GM19324 (cell line): Measurements from ENCODE around the gene SLC16A11.
"Not testable (repeated sequence)": the region's sequence is repeated elsewhere in the genome, so short reads cannot be mapped to it uniquely, and the experiment has no call there.

Experiments used
- ATAC-seq: cut with Tn5 transposase; IDR thresholded peaks from one replicate; pipeline ENCODE4 v1.9.1; 2021; ENCODE audit warnings: mild to moderate bottlenecking, moderate library complexity; ENCODE audit not compliant: unreplicated experiment, low FRiP score

SLC16A11 gene, protein sequence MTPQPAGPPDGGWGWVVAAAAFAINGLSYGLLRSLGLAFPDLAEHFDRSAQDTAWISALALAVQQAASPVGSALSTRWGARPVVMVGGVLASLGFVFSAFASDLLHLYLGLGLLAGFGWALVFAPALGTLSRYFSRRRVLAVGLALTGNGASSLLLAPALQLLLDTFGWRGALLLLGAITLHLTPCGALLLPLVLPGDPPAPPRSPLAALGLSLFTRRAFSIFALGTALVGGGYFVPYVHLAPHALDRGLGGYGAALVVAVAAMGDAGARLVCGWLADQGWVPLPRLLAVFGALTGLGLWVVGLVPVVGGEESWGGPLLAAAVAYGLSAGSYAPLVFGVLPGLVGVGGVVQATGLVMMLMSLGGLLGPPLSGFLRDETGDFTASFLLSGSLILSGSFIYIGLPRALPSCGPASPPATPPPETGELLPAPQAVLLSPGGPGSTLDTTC

DNA sequence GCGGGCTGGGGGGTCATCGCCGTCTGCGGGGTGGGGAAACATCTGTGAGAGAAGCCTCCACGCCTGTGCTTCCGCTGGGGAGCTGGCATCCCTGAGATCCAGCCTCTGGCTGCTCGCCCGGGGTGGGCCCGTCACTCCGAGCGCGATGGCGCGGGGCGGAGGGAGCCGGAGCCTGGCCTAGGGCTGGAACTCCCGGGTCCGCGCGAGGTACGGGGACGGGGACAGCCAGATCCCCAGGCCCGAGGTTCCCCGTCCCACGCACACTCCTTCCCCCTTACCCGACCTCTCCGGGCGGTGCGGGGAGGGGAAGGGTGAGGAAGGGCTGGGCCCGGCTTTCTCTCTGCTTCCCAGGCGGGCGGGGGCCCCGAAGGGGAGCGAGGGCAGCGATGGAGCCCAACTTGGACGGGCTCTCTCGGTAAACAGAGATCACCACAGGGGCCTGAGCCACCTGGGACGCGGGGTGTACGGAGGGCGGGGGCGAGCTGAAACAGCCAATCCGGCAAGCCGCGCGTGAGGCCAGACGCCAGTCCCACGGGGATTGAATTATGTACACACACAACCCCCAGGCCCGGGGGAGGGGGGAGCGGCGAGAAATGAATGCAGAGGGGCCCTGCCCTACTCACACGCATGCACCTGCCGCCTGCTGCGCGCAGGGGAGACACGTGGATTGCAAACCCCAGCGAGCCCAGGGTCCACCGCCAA is at the start of gene SLC16A11:
Gene SLC16A11 (minus strand): TSS at position 596 of the 702 bp plus-strand sequence. CDS start 579 bp downstream, at position 17.
- no peak for ATAC-seq

- ATAC-seq = not testable (repeated sequence)
Observed at GRCh38 chr17:7091311-7092005, 47.6 kb upstream of the SLC16A11 start.

- not testable (repeated sequence) for ATAC-seq
Observed at GRCh38 chr17:7089570-7089969, 45.7 kb upstream of the SLC16A11 start.

DNA sequence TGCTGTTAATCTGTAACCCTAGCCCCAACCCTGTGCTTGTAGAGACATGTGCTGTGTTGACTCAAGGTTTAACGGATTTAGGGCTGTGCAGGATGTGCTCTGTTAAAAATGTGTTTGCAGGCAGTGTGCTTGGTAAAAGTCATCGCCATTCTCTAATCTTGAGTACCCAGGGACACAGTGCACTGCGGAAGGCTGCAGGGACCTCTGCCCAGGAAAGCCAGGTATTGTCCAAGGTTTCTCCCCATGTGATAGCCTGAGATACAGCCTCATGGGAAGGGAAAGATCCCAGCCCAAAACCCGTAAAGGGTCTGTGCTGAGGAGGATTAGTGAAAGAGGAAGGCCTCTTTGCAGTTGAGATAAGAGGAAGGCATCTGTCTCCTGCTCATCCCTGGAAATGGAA is 44.5 kb upstream of the SLC16A11 start:
- not testable (repeated sequence) for ATAC-seq

DNA sequence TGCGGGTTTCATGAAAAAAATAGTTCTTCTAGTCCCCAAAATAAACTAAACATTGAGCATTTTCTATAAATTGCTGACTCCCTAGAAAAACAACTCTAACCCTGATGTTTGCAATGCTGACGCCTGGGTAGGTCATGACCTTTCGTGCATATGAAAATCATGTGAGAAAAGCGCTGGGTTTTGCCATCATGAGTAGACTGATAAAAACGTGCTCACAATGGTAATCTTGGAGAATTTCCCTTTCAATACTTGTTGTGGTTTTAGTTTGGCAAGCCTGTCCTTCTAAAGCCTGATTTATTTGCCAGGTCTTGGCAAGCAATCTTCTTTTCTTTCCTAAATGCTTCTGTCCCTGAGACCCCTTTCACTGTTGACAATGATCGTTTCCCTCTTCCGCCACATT is 40.2 kb upstream of the SLC16A11 start:
- ATAC-seq = no peak

DNA sequence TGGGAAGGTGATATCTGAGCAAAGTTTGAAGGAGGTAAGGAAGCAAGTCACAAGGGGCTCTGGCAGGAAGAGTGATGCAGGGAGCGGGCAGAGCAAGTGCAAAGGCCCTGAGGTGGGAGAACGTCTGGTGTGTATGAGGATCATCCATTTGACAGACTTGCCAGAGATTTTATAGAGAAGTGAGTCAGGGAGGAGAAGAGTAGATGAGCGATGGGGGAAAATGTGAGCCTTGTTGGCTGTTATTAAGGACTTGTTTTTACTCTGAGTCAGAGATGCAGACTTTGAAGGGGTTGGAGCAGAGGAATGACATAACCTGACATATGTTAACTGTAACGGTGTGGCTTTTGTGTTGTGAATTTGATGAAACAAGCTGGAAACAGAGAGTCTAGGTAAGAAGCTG is 39.7 kb upstream of the SLC16A11 start:
- no peak for ATAC-seq

- no peak for ATAC-seq
Observed at GRCh38 chr17:7081341-7082062, 37.6 kb upstream of the SLC16A11 start.

DNA sequence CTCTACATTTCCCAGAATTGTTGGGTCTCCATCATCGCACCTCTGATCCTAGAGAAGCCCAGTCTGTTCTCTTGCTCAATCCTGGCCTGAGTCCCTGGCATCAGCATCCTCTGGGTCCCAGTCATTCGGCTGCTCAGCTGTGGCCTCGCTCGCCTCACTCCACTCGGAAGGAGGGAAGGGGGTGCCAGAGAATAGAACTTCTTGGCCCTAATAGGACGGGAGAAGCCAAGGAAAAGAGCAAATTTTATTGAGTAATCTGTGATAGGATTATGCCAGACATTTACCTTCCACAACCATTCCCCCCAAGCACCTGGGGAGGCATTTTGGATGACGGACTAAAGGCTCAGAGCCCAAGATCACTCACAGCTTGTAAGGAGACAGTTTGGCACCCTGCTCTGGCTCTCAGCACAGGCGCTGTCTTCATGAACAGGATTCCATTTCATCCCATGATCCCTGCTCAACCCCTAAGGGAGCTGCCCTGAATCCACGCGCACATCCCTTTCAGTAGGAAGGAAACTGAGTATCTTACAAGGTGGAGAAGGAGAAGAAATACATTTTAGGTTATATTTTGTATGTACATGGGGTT is 36.7 kb upstream of the SLC16A11 start:
- ATAC-seq = no peak

DNA sequence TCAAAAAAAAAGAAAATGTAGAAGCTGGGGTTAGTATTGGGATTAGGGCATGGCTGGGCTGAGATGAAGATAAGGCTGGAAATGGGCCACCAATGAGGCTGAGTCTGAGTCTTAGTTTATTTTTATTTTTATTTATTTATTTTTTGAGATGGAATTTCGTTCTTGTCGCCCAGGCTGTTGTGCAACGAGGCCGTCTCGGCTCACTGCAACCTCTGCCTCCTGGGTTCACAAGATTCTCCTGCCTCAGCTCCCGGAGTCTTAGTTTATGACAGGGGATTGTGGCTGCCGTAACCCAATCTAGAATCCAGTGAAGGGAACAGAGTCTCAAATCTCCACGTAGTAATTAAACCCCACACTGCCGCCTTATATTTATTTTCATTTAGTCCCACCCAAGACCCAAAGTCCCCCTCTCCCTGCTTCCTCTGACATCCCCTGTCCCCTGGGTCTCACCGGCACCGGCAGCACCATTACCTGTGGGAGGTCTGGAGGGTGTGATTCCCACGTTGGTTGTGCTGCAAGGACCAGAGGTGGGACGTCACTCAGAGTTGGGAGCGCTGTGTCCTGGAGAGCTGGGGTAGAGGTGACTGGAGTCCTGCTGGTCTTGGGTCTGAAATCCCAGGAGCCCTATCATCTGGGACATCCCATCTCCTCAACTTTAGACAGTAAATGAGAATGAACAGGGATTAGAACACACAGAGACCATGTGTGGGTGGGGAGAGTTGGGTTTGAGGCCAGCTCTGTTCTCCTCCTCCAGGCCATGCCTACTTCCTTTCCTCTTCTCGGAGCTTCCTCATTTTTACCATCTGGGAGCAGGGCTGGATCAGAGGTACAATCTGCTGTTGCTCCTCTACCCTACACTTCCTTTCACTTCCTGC is 35.9 kb upstream of the SLC16A11 start, which contains the start of gene CLEC10A:
Gene CLEC10A (minus strand): TSS at position 671 of the 875 bp plus-strand sequence. CDS start 1,439 bp downstream, outside the sequence.
- ATAC-seq = no peak

DNA sequence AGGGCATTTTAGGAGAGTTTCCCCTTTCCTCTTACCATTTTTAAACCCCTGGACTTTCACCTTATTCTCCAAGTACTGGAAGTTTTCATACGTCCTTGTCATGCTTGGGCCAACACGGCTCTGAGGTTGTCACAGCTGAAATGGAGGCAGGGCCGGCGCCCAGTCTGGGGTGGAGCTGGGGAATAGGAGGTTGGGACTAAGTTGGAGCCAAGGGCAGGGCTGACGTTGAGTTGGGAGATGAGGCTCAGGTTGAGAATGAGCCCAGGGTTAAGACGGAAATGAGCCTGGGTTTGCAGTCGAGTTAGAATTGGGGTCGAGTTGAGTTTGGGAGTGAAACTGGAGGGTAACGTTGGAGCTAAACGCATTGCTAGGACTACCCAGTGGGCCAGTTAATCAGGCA is 34.8 kb upstream of the SLC16A11 start:
- no peak for ATAC-seq

DNA sequence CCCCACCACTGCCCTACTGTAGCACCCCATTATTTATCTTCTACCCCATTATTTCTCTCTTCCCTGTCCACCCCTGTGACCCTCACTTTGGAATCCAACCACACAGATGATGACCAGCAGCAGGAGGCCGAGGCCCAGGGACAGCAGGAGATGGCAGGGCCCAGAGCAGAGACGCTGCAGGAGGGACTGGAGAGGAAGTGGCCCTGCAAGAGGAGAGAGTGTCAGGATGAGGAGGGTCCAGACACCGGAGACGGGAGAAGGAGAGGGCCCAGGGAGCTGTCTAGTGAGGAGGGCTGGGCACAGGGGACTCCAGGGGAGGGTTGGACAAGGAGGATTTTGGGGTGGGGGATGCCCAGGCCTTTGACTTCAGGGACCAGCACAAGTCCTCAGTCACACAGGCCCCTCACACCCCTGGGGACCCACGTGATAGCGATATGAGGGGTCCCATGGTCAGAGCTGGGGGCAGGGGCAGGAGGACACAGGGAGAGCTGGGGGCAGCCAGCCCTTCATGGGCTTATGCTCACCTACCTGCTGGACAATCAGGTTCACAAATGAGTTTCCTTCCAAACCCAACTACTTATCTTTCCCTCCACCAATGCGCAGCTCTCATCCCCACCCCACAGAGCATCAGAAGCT is 34.1 kb upstream of the SLC16A11 start:
- ATAC-seq = no peak

DNA sequence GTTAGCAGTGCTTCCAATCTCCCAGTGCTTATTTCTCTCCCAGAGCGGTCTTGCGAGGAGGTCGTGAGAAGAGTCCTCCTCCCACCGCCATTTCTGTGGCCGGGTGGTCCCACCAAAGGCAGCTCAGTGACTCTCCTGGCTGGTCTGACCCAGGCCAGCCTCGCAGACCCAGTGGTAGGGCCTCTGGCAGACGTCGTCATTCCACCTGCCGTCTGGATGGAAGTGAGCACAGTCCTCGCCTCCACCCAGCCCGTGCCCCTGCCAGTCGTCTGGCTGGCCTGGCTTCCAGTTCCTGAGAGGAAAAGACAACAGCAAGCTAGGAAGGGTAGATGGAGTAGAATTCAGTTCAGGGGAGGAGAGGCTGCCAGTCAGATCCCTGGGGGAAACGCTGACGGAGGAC is 31.0 kb upstream of the SLC16A11 start:
- no peak for ATAC-seq

- no peak for ATAC-seq
Observed at GRCh38 chr17:7072406-7072805, 28.5 kb upstream of the SLC16A11 start.

DNA sequence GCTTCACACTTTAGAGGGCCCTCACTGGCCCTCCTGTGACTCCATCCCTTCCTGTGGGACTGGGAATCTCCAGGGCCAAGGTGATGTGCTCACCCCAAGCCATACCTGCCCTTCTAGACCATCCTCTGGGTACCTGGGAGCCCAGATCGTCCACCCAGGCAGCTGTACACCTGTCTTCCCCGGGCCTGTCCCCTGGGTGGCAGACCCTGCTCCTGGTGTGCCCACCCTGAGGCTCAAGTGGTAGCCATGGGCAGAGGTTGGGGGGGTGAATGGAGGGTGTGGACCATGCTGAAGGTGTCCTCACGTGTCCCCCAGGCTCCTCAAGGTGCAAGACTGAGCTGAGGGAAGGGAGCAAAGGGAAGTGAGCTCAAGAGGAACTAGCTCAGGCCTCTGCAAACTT is 26.8 kb upstream of the SLC16A11 start:
- ATAC-seq = no peak

- no peak for ATAC-seq
Observed at GRCh38 chr17:7068268-7068667, 24.4 kb upstream of the SLC16A11 start.

DNA sequence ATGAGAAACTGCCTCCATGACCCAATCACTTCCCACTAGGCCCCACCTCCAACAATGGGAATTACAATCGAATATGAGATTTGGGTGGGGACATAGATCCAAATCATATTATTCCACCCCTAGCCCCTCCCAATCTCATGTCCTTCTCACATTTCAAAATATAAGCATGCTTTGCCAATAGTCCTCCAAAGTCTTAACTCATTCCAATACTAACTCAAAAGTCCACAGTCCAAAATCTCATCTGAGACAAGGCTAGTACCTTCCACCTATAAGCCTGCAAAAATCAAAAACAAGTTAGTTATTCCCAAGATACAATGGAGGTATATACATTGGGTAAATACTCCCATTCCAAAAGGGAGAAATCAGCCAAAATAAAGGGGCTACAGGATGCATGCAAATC is 23.3 kb upstream of the SLC16A11 start:
- ATAC-seq = no peak

GRCh38 chr17:7064261-7064660 is 20.4 kb upstream of the SLC16A11 start:
- no peak for ATAC-seq

DNA sequence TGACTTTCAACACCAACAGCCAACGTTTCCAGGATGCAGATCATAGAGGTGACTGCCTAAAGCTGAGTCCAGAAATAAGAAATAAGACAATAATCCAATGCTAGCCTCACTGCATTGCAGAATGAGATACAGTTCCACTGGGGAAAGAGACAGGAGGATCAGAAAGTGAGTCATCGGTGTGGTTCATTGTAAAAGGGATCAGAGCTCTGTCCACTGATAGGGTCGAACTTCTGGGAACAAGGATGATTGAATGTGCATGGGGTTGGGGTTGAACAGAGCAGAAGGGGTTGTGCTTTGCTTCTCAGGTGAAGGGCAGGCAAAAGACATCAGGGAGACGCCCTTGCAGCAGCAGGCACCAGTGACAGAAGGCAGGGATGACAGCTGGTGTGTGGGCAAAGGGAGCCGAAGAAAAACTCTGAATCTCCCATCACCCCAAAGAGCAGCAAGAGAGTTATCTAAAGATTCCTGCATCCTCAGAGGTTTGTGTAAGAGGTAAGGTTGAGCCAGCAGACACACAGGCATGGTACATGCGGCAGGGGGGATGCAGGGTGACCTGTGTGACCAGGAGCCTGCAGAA is 19.7 kb upstream of the SLC16A11 start:
- ATAC-seq = no peak
